ENCODE results near the gene ADGRA3. TPM values are rescaled to one million over a fixed set of nuclear protein-coding genes. Genes with fewer than 3 reads are reported as not detected.

Gene ADGRA3
- polyA plus RNA-seq, 1 donor from 2014 or later = 40.5 TPM

GRCh38 chr4:22398671-22399070 is 117.2 kb downstream of the ADGRA3 start:
- no peaks in the 10 kb centered on the region for H4K20me1 ChIP-seq (ENCODE audit: insufficient read depth)
- H3K79me2 ChIP-seq (replicated peaks; ENCODE audit: insufficient read depth, low read length) = no peaks in the 10 kb centered on the region
- H2AFZ ChIP-seq (ENCODE audit: low read depth, low read length) = no peak overlapping the region
- H3K9me3 ChIP-seq (ENCODE audit: low read length) = no peaks in the 10 kb centered on the region
- H3K9ac ChIP-seq (ENCODE audit: low read length) = no peak overlapping the region
- H3K4me3 ChIP-seq (ENCODE audit: low read length) = no peak overlapping the region
- H3K27ac ChIP-seq (ENCODE audit: low read length) = no peak overlapping the region
- TF ChIP-seq MXI1 (conservative IDR thresholded peaks at IDR 0.05; ENCODE audit: poor library complexity, severe bottlenecking) (no peak), EZH2 (IDR thresholded peaks at IDR 0.05; ENCODE audit: borderline replicate concordance, insufficient read depth, low read length, poor library complexity, severe bottlenecking) (no peak), CTCF (IDR thresholded peaks at IDR 0.05; ENCODE audit: poor library complexity, severe bottlenecking) (no peak), POLR2AphosphoS5 (IDR thresholded peaks at IDR 0.05) (no peak), EP300 (conservative IDR thresholded peaks at IDR 0.05; ENCODE audit: poor library complexity, severe bottlenecking) (no peak), RAD21 (conservative IDR thresholded peaks at IDR 0.05) (no peak), TAF1 (IDR thresholded peaks at IDR 0.05; ENCODE audit: low read depth) (no peak), SMC3 (conservative IDR thresholded peaks at IDR 0.05; ENCODE audit: poor library complexity) (no peak)
- TF ChIP-seq, protein P1, sequence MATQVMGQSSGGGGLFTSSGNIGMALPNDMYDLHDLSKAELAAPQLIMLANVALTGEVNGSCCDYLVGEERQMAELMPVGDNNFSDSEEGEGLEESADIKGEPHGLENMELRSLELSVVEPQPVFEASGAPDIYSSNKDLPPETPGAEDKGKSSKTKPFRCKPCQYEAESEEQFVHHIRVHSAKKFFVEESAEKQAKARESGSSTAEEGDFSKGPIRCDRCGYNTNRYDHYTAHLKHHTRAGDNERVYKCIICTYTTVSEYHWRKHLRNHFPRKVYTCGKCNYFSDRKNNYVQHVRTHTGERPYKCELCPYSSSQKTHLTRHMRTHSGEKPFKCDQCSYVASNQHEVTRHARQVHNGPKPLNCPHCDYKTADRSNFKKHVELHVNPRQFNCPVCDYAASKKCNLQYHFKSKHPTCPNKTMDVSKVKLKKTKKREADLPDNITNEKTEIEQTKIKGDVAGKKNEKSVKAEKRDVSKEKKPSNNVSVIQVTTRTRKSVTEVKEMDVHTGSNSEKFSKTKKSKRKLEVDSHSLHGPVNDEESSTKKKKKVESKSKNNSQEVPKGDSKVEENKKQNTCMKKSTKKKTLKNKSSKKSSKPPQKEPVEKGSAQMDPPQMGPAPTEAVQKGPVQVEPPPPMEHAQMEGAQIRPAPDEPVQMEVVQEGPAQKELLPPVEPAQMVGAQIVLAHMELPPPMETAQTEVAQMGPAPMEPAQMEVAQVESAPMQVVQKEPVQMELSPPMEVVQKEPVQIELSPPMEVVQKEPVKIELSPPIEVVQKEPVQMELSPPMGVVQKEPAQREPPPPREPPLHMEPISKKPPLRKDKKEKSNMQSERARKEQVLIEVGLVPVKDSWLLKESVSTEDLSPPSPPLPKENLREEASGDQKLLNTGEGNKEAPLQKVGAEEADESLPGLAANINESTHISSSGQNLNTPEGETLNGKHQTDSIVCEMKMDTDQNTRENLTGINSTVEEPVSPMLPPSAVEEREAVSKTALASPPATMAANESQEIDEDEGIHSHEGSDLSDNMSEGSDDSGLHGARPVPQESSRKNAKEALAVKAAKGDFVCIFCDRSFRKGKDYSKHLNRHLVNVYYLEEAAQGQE (IDR thresholded peaks at IDR 0.05; ENCODE audit: borderline replicate concordance) = no peak
- no peaks in the 10 kb centered on the region for H3K36me3 ChIP-seq (ENCODE audit: insufficient read depth, low read length)
- H3F3A ChIP-seq (ENCODE audit: insufficient read depth, low read length, poor library complexity, severe bottlenecking) = no peaks in the 10 kb centered on the region
- no peaks in the 10 kb centered on the region for H3K9me2 ChIP-seq (ENCODE audit: insufficient read depth, low read length)
- H3K27me3 ChIP-seq (ENCODE audit: insufficient read depth, low read depth, low read length) = no peaks in the 10 kb centered on the region
- no peak overlapping the region for H3K4me2 ChIP-seq (ENCODE audit: low read length)

DNA sequence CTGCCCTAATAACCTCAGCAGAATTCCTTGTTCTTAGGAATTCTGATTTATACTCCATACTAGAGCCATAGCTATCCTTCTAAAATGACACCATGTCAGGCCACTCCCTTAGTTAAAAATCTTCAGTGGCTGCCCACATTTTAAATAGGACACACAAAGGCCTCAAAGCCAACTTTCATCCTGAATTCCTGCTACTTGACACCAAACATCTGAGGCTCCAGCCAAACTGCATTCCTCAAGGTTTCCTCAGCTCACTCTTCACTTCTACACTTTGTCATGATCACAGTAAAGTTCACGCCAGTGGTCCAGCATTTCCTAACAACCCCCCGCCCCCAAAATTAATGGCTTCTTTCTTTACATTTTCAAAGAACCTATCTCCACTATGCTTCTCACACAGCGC is 124.3 kb downstream of the ADGRA3 start:
- Histone ChIP-seq H3K27ac (ENCODE audit: low read length) (no peak overlapping the region), H3K4me3 (ENCODE audit: low read length) (no peak overlapping the region)
- TF ChIP-seq CTCF (IDR thresholded peaks at IDR 0.05; ENCODE audit: poor library complexity, severe bottlenecking) (no peak), TAF1 (IDR thresholded peaks at IDR 0.05; ENCODE audit: low read depth) (no peak), EZH2 (IDR thresholded peaks at IDR 0.05; ENCODE audit: borderline replicate concordance, insufficient read depth, low read length, poor library complexity, severe bottlenecking) (no peak), RAD21 (conservative IDR thresholded peaks at IDR 0.05) (no peak), SMC3 (conservative IDR thresholded peaks at IDR 0.05; ENCODE audit: poor library complexity) (no peak)

More for the DNA sequence above, 124.3 kb downstream of the ADGRA3 start:
- Histone ChIP-seq H3K4me2 (ENCODE audit: low read length) (no peak overlapping the region), H3F3A (ENCODE audit: insufficient read depth, low read length, poor library complexity, severe bottlenecking) (no peaks in the 10 kb centered on the region), H3K9me3 (ENCODE audit: low read length) (no peaks in the 10 kb centered on the region), H3K27me3 (ENCODE audit: insufficient read depth, low read depth, low read length) (no peaks in the 10 kb centered on the region), H3K79me2 (replicated peaks; ENCODE audit: insufficient read depth, low read length) (no peaks in the 10 kb centered on the region), H4K20me1 (ENCODE audit: insufficient read depth) (no peaks in the 10 kb centered on the region), H3K9ac (ENCODE audit: low read length) (no peak overlapping the region), H3K36me3 (ENCODE audit: insufficient read depth, low read length) (no peaks in the 10 kb centered on the region), H2AFZ (ENCODE audit: low read depth, low read length) (no peak overlapping the region), H3K9me2 (ENCODE audit: insufficient read depth, low read length) (no peaks in the 10 kb centered on the region)
